Stomach (tissue), 4 donors: ENCODE results near the gene GSC.

Experiments used
- CTCF ChIP-seq, 7 experiments: fragments of 450-650 bp in 4 of 7; fragments of 200-600 bp in 3 of 7; sonication (generic) in 3 of 7; IDR thresholded peaks; one replicate each; pipeline ENCODE4 v1.5.1; 2016 to 2019; ENCODE audit warnings: antibody characterized with exemption in 7 of 7, control low read depth in 2 of 7, mild to moderate bottlenecking in 1 of 7
- POLR2A ChIP-seq, 4 donors: fragments of 450-650 bp; IDR thresholded peaks; one replicate each; pipeline ENCODE4 v1.6.1; 2016; ENCODE audit warnings: antibody characterized with exemption in 4 of 4, control low read depth in 2 of 4, mild to moderate bottlenecking in 1 of 4, moderate library complexity in 1 of 4
- POLR2AphosphoS5 ChIP-seq, 3 donors: sonication (generic); formaldehyde crosslinking; IDR thresholded peaks; one replicate each; pipeline ENCODE4 v1.6.1; 2016; ENCODE audit warnings: antibody characterized with exemption in 3 of 3

DNA sequence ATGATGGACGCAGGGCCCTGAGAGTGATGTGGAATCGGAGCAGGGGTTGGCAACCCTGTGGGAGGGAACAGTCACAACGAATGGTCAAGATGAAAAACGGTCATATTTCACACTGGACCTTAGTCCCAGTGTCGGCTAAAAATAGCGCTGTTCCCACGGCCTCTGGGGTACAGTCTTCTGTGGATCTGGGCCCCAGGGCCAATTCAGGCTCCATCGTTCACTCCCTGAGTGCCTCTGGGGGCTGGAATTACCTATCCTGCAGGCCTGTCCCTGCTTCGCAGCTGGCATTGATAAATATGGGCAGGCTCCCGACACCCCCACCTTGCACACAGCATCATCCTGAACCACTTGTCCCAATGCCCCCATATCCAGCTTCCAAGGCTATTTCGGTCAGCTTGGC, 18.6 kb downstream of the GSC start:
- TF ChIP-seq POLR2AphosphoS5 (IDR thresholded peaks at IDR 0.05) (no peak), POLR2A (IDR thresholded peaks at IDR 0.05) (no peak), CTCF (IDR thresholded peaks at IDR 0.05) (no peak)
